ENCODE data around the gene ARHGAP6.

- TF ChIP-seq CTCF (IDR thresholded peaks at IDR 0.05) (no peak), POLR2A (IDR thresholded peaks at IDR 0.05) (no peak)
Observed at GRCh38 chrX:11537141-11537540, 128.6 kb downstream of the ARHGAP6 start.
